Peyer's patch (tissue), 4 donors: ENCODE measurements around the gene CTXND1. TPM values are rescaled to one million over a fixed set of nuclear protein-coding genes. Genes with fewer than 3 reads are reported as not detected.

Experiments used
- DNase-seq, 3 donors: peaks; one replicate each; pipeline ENCODE4 v3.0.0-alpha.2; 2017 to 2019
- H3K27ac ChIP-seq, 4 donors: fragments of 200-600 bp; sonication (generic); one replicate each; pipeline ENCODE4 v1.5.1; 2016 to 2019
- H3K27me3 ChIP-seq, 2 donors: fragments of 200-600 bp; sonication (generic); one replicate each; pipeline ENCODE4 v1.5.1; 2019
- H3K36me3 ChIP-seq, 3 donors: fragments of 200-600 bp; sonication (generic); one replicate each; pipeline ENCODE4 v1.5.1; 2016 to 2019
- H3K4me1 ChIP-seq, 4 donors: fragments of 200-600 bp; sonication (generic); one replicate each; pipeline ENCODE4 v1.5.1; 2016 to 2019
- H3K4me3 ChIP-seq, 4 donors: fragments of 200-600 bp; sonication (generic); 1 replicate in 3 of 4; 2 replicates in 1 of 4; pipeline ENCODE4 v1.5.1; 2016 to 2019; ENCODE audit warnings: mild to moderate bottlenecking in 1 of 4
- H3K9me3 ChIP-seq, 4 donors: fragments of 200-600 bp; sonication (generic); one replicate each; pipeline ENCODE4 v1.5.1; 2016 to 2019; ENCODE audit warnings: mild to moderate bottlenecking in 1 of 4
- POLR2A ChIP-seq, 2 donors: fragments of 450-650 bp; IDR thresholded peaks; one replicate each; pipeline ENCODE4 v1.5.1; 2017; ENCODE audit warnings: antibody characterized with exemption in 2 of 2, mild to moderate bottlenecking in 2 of 2, moderate library complexity in 2 of 2
- total RNA-seq, 4 donors: library from RNA; depleted of rRNA; stranded (reverse); fragments of >200 nt; gene quantifications; one replicate each; pipeline ENCODE4 v1.1.0, GENCODE V29; 2016
- TF ChIP-seq, protein P1 (sequence below), 6 experiments: fragments of 450-650 bp in 4 of 6; fragments of 200-600 bp in 2 of 6; sonication (generic) in 1 of 6; IDR thresholded peaks; one replicate each; pipeline ENCODE4 v1.5.1; 2017 to 2019; ENCODE audit warnings: antibody characterized with exemption in 6 of 6, mild to moderate bottlenecking in 3 of 6, moderate library complexity in 1 of 6

Gene CTXND1
- total RNA-seq, 4 donors from 2014 or later = 0.53 to 5.0 (median 0.54) TPM; not detected in 1

DNA sequence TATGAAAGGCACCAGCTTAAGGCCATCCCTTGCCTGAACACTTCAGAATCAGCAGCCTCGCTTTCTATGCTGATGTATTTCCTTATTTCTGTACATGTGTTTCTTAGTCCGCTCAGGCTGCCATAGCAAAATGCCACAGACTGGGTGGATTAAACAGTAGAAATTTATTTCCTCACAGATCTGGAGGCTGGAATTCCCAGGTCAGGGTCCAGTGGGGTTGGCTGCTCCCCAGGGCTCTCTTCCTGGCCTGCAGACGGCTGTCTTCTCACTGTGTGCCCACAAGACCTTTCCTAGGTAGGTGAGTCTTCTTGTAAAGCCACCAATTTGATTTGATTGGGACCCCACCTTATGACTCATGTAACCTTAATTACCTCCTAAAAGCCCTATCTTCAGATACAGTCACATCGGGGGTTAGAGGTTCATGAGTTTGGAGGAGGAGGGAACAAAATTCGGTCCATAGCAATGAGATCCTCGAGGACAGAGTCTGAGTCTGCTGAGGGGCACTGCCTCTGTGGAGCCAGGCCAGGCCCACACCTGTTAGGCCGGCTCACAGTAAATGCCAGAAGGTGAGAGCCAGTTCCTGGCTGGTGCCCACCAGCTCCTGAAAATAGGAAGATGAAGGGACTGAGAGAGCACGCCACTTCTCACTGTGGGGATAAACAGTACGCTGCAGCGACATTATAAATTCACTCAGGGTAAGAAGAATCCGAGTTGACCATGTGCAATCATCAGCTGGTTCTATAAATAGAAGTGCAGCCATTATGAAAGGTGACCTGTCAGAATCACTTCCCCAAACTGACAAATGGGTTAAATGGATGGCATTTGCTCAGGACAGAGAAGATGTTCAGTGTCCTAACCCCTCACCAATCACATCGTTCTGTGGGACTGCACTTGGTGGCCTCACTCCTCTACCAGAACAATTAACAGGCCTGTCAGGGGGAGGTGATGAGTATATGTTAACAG is 41.1 kb downstream of the CTXND1 start:
- DNase-seq = no peak
- Histone ChIP-seq H3K4me1 (no peaks in the 10 kb centered on the region), H3K27ac (no peak overlapping the region), H3K9me3 (no peaks in the 10 kb centered on the region), H3K27me3 (no peaks in the 10 kb centered on the region), H3K36me3 (no peaks in the 10 kb centered on the region), H3K4me3 (no peak overlapping the region)
- TF ChIP-seq, protein P1, sequence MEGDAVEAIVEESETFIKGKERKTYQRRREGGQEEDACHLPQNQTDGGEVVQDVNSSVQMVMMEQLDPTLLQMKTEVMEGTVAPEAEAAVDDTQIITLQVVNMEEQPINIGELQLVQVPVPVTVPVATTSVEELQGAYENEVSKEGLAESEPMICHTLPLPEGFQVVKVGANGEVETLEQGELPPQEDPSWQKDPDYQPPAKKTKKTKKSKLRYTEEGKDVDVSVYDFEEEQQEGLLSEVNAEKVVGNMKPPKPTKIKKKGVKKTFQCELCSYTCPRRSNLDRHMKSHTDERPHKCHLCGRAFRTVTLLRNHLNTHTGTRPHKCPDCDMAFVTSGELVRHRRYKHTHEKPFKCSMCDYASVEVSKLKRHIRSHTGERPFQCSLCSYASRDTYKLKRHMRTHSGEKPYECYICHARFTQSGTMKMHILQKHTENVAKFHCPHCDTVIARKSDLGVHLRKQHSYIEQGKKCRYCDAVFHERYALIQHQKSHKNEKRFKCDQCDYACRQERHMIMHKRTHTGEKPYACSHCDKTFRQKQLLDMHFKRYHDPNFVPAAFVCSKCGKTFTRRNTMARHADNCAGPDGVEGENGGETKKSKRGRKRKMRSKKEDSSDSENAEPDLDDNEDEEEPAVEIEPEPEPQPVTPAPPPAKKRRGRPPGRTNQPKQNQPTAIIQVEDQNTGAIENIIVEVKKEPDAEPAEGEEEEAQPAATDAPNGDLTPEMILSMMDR (IDR thresholded peaks at IDR 0.05) = no peak
- no peak for TF ChIP-seq POLR2A (IDR thresholded peaks at IDR 0.05)

DNA sequence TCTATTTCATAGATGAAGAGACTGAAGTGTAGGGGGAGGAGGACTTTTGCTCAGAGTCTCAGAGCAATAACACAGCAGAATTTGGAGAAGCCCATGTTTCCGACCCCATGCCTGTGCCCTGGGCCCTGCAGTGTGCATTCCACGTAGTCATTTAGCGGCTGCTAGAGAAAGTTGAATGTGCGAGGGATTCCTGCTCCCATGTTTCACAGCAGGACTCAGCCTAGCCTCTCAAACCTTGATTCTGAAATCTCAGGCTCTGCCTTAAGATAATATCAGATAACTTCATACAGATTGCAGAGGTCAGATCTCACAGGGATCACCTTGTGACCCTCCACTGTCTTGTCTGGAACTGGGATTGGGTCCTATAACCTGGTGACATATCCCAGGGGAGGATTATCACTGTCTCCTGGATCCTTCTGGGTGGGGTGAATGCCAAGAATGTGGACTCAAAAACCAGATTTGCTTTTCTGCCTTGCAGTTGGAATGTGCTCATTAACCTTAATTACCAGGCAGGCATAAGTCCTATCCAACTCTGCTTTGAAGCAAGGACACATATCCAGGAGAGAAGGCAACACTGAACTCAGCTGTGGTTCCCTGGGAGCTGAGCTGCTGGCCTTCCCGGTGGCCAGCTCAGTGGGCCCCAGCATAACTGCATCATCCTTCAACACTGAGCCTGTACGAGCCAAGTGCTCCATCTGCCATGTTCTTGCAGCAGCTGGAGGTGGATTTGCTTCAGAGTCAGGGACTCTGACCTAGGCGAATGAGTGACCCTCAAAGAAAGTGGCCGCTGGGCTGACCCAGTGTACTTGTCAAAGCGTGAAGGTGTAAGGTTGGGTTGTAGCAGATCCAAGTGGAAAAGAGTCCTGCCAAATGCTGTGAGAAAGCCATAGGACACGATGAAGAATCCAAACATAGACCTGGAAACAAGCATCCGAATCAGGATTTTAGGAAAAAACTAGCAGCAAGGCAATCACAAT is 43.0 kb downstream of the CTXND1 start:
- Histone ChIP-seq H3K4me3 (no peak overlapping the region), H3K9me3 (no peaks in the 10 kb centered on the region), H3K27ac (no peak overlapping the region), H3K36me3 (no peaks in the 10 kb centered on the region), H3K4me1 (no peaks in the 10 kb centered on the region), H3K27me3 (no peaks in the 10 kb centered on the region)
- DNase-seq = no peak
- TF ChIP-seq, protein P1 (IDR thresholded peaks at IDR 0.05) = no peak
- TF ChIP-seq POLR2A (IDR thresholded peaks at IDR 0.05) = no peak

DNA sequence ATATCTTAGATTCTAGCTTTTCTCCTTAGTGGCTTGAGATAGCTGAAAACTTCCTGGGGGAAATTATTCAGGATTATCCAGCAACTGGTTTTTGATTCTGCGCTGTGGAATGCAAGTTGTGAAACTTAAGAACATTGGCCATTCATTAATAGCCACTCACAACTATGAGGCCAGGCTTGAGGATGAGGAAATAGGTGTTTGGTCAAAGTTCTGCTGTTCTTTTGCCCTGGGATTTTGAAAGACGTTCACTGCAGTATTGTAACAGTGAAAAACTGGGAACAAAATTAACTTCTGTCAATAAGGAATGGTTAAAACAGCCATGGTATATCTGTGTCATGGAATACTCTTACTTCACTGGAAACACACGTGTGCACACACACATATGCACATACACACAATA is 44.1 kb downstream of the CTXND1 start:
- Histone ChIP-seq H3K4me3 (no peak overlapping the region), H3K4me1 (no peaks in the 10 kb centered on the region), H3K27me3 (no peaks in the 10 kb centered on the region), H3K36me3 (no peaks in the 10 kb centered on the region), H3K9me3 (no peaks in the 10 kb centered on the region), H3K27ac (no peak overlapping the region)
- TF ChIP-seq, protein P1 (IDR thresholded peaks at IDR 0.05) = no peak
- no peak for TF ChIP-seq POLR2A (IDR thresholded peaks at IDR 0.05)
- no peak for DNase-seq

DNA sequence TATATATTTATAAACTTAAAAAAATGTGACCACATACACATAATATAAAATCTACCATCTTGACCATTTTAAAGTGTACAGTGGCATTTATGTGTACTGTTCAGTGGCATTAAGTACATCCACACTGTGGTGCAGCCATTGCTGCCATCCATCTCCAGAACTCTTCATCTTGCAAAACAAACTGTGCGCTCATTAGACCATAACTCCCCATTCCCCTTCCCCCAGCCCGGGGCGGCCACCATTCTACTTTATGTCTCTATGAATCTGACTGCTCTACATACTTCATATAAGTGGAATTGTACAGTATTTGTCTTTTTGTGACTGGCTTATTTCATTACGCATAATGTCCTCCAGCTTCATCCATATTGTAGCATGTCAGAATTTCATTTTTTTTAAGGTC is 47.8 kb downstream of the CTXND1 start:
- no peaks in the 10 kb centered on the region for H3K4me1 ChIP-seq
- no peaks in the 10 kb centered on the region for H3K27me3 ChIP-seq
- H3K9me3 ChIP-seq = no peaks in the 10 kb centered on the region
- no peak overlapping the region for H3K27ac ChIP-seq
- H3K4me3 ChIP-seq = no peak overlapping the region
- TF ChIP-seq, protein P1 (IDR thresholded peaks at IDR 0.05) = no peak
- no peak for TF ChIP-seq POLR2A (IDR thresholded peaks at IDR 0.05)
- H3K36me3 ChIP-seq = no peaks in the 10 kb centered on the region
- DNase-seq = no peak

DNA sequence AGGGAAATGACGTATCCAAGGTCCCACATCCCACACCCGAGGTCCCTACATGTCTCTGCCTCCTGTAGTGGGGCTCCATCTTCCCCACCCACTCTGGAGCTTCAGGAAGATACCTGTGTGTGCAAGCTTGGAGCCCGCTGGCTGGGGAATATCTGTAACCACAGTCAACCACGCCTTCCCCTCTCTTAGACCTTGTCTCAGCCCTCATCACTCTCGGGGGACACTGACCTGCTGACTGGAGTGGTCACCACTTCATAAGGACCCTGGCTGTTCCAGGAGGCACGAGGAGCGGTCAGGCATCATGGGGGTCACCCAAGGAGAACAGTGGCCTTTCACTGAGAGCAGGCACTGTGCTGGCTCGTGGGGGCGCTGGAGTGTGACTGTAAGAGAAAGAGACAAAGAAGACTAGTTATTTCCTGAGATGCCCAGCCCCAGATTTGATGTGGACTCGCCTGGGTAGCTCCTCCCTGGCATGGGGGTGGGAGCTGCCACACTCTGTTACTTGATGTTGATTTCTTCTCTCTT is 48.6 kb downstream of the CTXND1 start:
- H3K27ac ChIP-seq = no peak overlapping the region
- TF ChIP-seq POLR2A (IDR thresholded peaks at IDR 0.05) = no peak
- TF ChIP-seq, protein P1 (IDR thresholded peaks at IDR 0.05) = no peak

More for the DNA sequence above, 48.6 kb downstream of the CTXND1 start:
- DNase-seq = no peak
- Histone ChIP-seq H3K36me3 (no peaks in the 10 kb centered on the region), H3K27me3 (no peaks in the 10 kb centered on the region), H3K4me3 (no peak overlapping the region), H3K9me3 (no peaks in the 10 kb centered on the region), H3K4me1 (no peaks in the 10 kb centered on the region)
